ENCODE data around the gene CASS4.

DNA sequence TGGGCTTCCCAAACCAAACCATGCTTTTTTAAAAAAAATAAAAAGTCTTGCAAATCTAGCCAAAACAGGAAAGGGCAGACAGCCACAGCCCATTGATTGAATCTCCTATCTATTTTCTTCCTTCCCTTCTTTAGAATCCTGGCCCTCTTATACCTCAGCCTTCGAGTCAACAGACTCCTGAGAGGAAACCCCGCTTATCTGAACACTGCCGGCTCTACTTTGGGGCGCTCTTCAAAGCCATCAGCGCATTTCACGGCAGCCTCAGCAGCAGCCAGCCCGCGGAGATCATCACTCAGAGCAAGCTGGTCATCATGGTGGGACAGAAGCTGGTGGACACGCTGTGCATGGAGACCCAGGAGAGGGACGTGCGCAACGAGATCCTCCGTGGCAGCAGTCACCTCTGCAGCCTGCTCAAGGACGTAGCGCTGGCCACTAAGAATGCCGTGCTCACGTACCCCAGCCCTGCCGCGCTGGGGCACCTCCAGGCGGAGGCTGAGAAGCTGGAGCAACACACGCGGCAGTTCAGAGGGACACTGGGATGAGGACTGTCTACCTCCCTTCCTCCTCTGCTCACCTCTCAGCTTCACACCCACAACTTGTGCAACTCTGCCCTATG is 46.3 kb downstream of the CASS4 start:
- TF ChIP-seq, protein P1, sequence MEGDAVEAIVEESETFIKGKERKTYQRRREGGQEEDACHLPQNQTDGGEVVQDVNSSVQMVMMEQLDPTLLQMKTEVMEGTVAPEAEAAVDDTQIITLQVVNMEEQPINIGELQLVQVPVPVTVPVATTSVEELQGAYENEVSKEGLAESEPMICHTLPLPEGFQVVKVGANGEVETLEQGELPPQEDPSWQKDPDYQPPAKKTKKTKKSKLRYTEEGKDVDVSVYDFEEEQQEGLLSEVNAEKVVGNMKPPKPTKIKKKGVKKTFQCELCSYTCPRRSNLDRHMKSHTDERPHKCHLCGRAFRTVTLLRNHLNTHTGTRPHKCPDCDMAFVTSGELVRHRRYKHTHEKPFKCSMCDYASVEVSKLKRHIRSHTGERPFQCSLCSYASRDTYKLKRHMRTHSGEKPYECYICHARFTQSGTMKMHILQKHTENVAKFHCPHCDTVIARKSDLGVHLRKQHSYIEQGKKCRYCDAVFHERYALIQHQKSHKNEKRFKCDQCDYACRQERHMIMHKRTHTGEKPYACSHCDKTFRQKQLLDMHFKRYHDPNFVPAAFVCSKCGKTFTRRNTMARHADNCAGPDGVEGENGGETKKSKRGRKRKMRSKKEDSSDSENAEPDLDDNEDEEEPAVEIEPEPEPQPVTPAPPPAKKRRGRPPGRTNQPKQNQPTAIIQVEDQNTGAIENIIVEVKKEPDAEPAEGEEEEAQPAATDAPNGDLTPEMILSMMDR (IDR thresholded peaks at IDR 0.05), result no peak
- TF ChIP-seq TEAD4 (CRISPR knock-in tag; IDR thresholded peaks at IDR 0.05), result no peak
- no peak for TF ChIP-seq CBFB (CRISPR knock-in tag; IDR thresholded peaks at IDR 0.05; ENCODE audit: low read depth)
- TF ChIP-seq KAT7 (CRISPR knock-in tag; IDR thresholded peaks at IDR 0.05; ENCODE audit: borderline replicate concordance), result no peak
- TF ChIP-seq, protein P2, sequence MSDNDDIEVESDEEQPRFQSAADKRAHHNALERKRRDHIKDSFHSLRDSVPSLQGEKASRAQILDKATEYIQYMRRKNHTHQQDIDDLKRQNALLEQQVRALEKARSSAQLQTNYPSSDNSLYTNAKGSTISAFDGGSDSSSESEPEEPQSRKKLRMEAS (CRISPR knock-in tag; IDR thresholded peaks at IDR 0.05), result no peak
- TF ChIP-seq, protein P3, sequence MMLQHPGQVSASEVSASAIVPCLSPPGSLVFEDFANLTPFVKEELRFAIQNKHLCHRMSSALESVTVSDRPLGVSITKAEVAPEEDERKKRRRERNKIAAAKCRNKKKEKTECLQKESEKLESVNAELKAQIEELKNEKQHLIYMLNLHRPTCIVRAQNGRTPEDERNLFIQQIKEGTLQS (CRISPR knock-in tag; conservative IDR thresholded peaks at IDR 0.05), result no peak
- TF ChIP-seq ZNF263 (CRISPR knock-in tag; IDR thresholded peaks at IDR 0.05; ENCODE audit: low read depth), result no peak
- no peak for TF ChIP-seq PRRX2 (CRISPR knock-in tag; IDR thresholded peaks at IDR 0.05)
- TF ChIP-seq OVOL2 (CRISPR knock-in tag; IDR thresholded peaks at IDR 0.05; ENCODE audit: borderline replicate concordance), result no peak
- TF ChIP-seq, protein P4, sequence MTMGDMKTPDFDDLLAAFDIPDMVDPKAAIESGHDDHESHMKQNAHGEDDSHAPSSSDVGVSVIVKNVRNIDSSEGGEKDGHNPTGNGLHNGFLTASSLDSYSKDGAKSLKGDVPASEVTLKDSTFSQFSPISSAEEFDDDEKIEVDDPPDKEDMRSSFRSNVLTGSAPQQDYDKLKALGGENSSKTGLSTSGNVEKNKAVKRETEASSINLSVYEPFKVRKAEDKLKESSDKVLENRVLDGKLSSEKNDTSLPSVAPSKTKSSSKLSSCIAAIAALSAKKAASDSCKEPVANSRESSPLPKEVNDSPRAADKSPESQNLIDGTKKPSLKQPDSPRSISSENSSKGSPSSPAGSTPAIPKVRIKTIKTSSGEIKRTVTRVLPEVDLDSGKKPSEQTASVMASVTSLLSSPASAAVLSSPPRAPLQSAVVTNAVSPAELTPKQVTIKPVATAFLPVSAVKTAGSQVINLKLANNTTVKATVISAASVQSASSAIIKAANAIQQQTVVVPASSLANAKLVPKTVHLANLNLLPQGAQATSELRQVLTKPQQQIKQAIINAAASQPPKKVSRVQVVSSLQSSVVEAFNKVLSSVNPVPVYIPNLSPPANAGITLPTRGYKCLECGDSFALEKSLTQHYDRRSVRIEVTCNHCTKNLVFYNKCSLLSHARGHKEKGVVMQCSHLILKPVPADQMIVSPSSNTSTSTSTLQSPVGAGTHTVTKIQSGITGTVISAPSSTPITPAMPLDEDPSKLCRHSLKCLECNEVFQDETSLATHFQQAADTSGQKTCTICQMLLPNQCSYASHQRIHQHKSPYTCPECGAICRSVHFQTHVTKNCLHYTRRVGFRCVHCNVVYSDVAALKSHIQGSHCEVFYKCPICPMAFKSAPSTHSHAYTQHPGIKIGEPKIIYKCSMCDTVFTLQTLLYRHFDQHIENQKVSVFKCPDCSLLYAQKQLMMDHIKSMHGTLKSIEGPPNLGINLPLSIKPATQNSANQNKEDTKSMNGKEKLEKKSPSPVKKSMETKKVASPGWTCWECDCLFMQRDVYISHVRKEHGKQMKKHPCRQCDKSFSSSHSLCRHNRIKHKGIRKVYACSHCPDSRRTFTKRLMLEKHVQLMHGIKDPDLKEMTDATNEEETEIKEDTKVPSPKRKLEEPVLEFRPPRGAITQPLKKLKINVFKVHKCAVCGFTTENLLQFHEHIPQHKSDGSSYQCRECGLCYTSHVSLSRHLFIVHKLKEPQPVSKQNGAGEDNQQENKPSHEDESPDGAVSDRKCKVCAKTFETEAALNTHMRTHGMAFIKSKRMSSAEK (CRISPR knock-in tag; IDR thresholded peaks at IDR 0.05; ENCODE audit: borderline replicate concordance), result no peak
- TF ChIP-seq SP1 (CRISPR knock-in tag; conservative IDR thresholded peaks at IDR 0.05), result no peak
- TF ChIP-seq, protein P5, sequence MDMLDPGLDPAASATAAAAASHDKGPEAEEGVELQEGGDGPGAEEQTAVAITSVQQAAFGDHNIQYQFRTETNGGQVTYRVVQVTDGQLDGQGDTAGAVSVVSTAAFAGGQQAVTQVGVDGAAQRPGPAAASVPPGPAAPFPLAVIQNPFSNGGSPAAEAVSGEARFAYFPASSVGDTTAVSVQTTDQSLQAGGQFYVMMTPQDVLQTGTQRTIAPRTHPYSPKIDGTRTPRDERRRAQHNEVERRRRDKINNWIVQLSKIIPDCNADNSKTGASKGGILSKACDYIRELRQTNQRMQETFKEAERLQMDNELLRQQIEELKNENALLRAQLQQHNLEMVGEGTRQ (CRISPR knock-in tag; IDR thresholded peaks at IDR 0.05), result no peak
- TF ChIP-seq, protein P6, sequence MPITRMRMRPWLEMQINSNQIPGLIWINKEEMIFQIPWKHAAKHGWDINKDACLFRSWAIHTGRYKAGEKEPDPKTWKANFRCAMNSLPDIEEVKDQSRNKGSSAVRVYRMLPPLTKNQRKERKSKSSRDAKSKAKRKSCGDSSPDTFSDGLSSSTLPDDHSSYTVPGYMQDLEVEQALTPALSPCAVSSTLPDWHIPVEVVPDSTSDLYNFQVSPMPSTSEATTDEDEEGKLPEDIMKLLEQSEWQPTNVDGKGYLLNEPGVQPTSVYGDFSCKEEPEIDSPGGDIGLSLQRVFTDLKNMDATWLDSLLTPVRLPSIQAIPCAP (CRISPR knock-in tag; IDR thresholded peaks at IDR 0.05), result no peak
